Measurements from ENCODE around the gene ENDOD1. TPM values are rescaled to one million over a fixed set of nuclear protein-coding genes. Genes with fewer than 3 reads are reported as not detected.

ENDOD1 gene
- total RNA-seq, 4 donors from 2014 or later, result 18.2 to 59.1 (median 27.3) TPM

GRCh38 chr11:95101935-95102334 is 12.3 kb downstream of the ENDOD1 start:
- ATAC-seq (ENCODE audit: low FRiP score), result no peak
- TF ChIP-seq CTCF (IDR thresholded peaks at IDR 0.05), result no peak
- no peak for DNase-seq (ENCODE audit: low spot score)

- no peak for TF ChIP-seq CTCF (IDR thresholded peaks at IDR 0.05)
- no peak for ATAC-seq (ENCODE audit: low FRiP score)
- DNase-seq (ENCODE audit: low spot score), result no peak
Measured at GRCh38 chr11:95102733-95103132, 13.1 kb downstream of the ENDOD1 start.

- ATAC-seq (ENCODE audit: low FRiP score) (no peak), DNase-seq (ENCODE audit: low spot score) (no peak)
- TF ChIP-seq CTCF (IDR thresholded peaks at IDR 0.05), result no peak
Measured at GRCh38 chr11:95103701-95104100, 14.1 kb downstream of the ENDOD1 start.

DNA sequence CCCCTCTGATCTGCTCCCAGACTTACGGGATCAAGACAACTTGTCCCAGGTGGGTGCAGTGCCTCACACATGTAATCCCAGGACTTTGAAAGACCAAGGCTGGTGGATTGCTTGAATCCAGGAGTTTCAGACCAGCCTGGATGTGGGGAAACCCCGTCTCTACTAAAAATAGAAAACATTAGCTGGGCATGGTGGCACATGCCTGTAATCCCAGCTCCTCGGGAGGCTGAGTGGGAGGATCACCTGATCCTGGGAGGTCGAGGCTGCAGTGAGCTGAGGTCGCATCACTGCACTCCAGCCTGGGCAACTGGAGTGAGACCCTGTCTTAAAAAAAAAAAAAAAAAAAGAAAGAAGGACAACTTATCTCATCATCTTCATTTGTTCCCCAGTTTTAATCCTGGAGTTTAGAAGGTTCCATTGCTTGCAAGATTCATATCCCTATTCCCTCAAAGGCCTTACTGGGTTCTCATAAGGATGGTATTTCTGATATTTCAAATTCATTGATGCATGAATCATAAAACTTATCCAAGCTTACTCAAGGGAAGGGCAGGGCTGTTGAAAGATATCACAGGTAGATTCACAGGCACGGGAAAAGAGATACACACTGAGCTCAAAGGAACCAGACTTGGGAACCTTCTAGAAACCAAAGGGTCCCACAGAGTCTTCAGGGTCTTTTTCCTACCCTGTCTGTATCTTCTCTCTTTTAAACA is 14.6 kb downstream of the ENDOD1 start:
- ATAC-seq (ENCODE audit: low FRiP score), result no peak
- TF ChIP-seq CTCF (IDR thresholded peaks at IDR 0.05), result no peak

DNA sequence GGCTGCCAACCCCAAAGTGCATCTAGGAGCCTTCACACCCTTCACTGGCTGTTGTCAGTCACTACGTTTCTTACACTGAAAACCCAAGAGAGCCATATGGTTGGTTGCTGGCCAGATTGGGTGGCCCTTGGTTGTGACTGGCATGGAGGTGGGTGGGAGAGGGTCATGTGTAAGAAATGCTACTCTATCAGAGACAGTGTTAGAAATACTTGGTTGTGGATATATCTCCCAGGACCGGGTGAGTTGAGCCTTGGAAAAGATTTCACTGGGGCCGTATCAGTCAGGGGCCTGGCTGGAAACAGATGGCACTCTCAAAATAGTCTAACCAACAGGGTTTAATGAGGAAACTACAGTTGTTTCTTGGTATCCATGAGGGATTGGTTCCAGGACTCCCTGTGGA is 15.2 kb downstream of the ENDOD1 start:
- no peak for TF ChIP-seq CTCF (IDR thresholded peaks at IDR 0.05)
- DNase-seq (ENCODE audit: low spot score) (no peak), ATAC-seq (ENCODE audit: low FRiP score) (no peak)

More for the DNA sequence above, 14.6 kb downstream of the ENDOD1 start:
- DNase-seq (ENCODE audit: low spot score), result no peak

- no peak for DNase-seq (ENCODE audit: low spot score)
- peak; percentile 94 for ATAC-seq (ENCODE audit: low FRiP score)
- TF ChIP-seq CTCF (IDR thresholded peaks at IDR 0.05), result no peak
Measured at GRCh38 chr11:95108159-95108611, 18.5 kb downstream of the ENDOD1 start.
